Fibroblast of lung (primary cell): ENCODE measurements around the gene CBFA2T2. TPM values are rescaled to one million over a fixed set of nuclear protein-coding genes. Genes with fewer than 3 reads are reported as not detected.

ENCODE experiments used
- DNase-seq, 2 donors: peaks; one replicate each; pipeline versions ENCODE4 v3.0.0 to v3.0.0-alpha.2; 2010; ENCODE audit warnings: low read depth in 2 of 2
- H2AFZ ChIP-seq: 2 replicates; pipeline ENCODE4 v1.5.1; 2012; ENCODE audit warnings: low read length, control low read depth, inconsistent platforms
- H3K27ac ChIP-seq: 2 replicates; pipeline ENCODE4 v1.5.1; 2011; ENCODE audit warnings: low read length, control low read depth; ENCODE audit not compliant: insufficient read depth
- H3K27me3 ChIP-seq: 2 replicates; pipeline ENCODE4 v1.5.1; 2011; ENCODE audit warnings: mild to moderate bottlenecking, low read length; ENCODE audit not compliant: control insufficient read depth, insufficient read depth
- H3K36me3 ChIP-seq: 2 replicates; pipeline ENCODE4 v1.5.1; 2011; ENCODE audit warnings: low read length; ENCODE audit not compliant: control insufficient read depth, insufficient read depth
- H3K4me1 ChIP-seq: 2 replicates; pipeline ENCODE4 v1.5.1; 2011; ENCODE audit warnings: low read length; ENCODE audit not compliant: control insufficient read depth, insufficient read depth; ENCODE audit errors: extremely low read depth
- H3K4me2 ChIP-seq: 2 replicates; pipeline ENCODE4 v1.5.1; 2011; ENCODE audit warnings: low read length, control low read depth; ENCODE audit not compliant: insufficient read depth; ENCODE audit errors: extremely low read depth
- H3K4me3 ChIP-seq, 4 experiments: fragments of 200-600 bp in 1 of 4; sonication (generic) in 1 of 4; replicated peaks in 1 of 4; 2 replicates each; pipeline ENCODE4 v1.5.1; 2011 to 2016; ENCODE audit warnings: low read length in 4 of 4, low read depth in 3 of 4, mild to moderate bottlenecking in 3 of 4, control low read depth in 2 of 4, inconsistent platforms in 1 of 4, mixed read lengths in 1 of 4; ENCODE audit not compliant: insufficient read depth in 1 of 4; ENCODE audit errors: control extremely low read depth in 1 of 4
- H3K79me2 ChIP-seq: 2 replicates; pipeline ENCODE4 v1.5.1; 2012; ENCODE audit warnings: mild to moderate bottlenecking, low read length, inconsistent platforms; ENCODE audit not compliant: control insufficient read depth, insufficient read depth
- H3K9ac ChIP-seq: 2 replicates; pipeline ENCODE4 v1.5.1; 2011; ENCODE audit warnings: mild to moderate bottlenecking, low read length, control low read depth; ENCODE audit not compliant: insufficient read depth
- H3K9me3 ChIP-seq: 2 replicates; pipeline ENCODE4 v1.5.1; 2012; ENCODE audit warnings: low read depth, low read length; ENCODE audit not compliant: control insufficient read depth, insufficient read depth
- H4K20me1 ChIP-seq: 2 replicates; pipeline ENCODE4 v1.5.1; 2011; ENCODE audit warnings: low read length; ENCODE audit not compliant: control insufficient read depth, insufficient read depth; ENCODE audit errors: extremely low read depth
- CTCF ChIP-seq, 2 donors: IDR thresholded peaks in 1 of 2; conservative IDR thresholded peaks in 1 of 2; 1 replicate in 1 of 2; 2 replicates in 1 of 2; pipeline ENCODE4 v1.5.1; 2011 to 2012; ENCODE audit warnings: low read length in 2 of 2, control low read depth in 1 of 2, inconsistent platforms in 1 of 2, low read depth in 1 of 2, mild to moderate bottlenecking in 1 of 2
- EZH2 ChIP-seq: IDR thresholded peaks from 2 replicates; pipeline ENCODE4 v1.5.1; 2012; ENCODE audit warnings: low read length, control low read depth, mild to moderate bottlenecking; ENCODE audit errors: missing control alignments
- polyA plus RNA-seq, 2 donors: library from polyadenylated mRNA; depleted of rRNA in 1 of 2; stranded (reverse) in 1 of 2; unstranded in 1 of 2; fragments of >200 nt; gene quantifications; 2 replicates each; pipeline ENCODE4 v1.2.1, GENCODE V29; 2011 to 2012; ENCODE audit warnings: missing spikeins in 1 of 2
- total RNA-seq: library from RNA; depleted of rRNA; stranded (reverse); fragments of >200 nt; gene quantifications from 2 replicates; pipeline ENCODE4 v1.2.1, GENCODE V29; 2014

Gene CBFA2T2
- total and polyA plus RNA-seq, 2 donors (not counting 1 experiment from before 2014, with no cell fraction given), result 5.6 to 7.3 TPM

GRCh38 chr20:33606118-33606771, 116.3 kb downstream of the CBFA2T2 start:
- no peak for DNase-seq
- Histone ChIP-seq H3K36me3 (no peaks in the 10 kb centered on the region), H4K20me1 (no peaks in the 10 kb centered on the region), H3K79me2 (no peaks in the 10 kb centered on the region), H2AFZ (no peak overlapping the region), H3K9me3 (no peaks in the 10 kb centered on the region), H3K4me3 (no peak overlapping the region), H3K27me3 (no peaks in the 10 kb centered on the region), H3K4me1 (no peaks in the 10 kb centered on the region), H3K4me2 (no peak overlapping the region), H3K27ac (no peak overlapping the region), H3K9ac (no peak overlapping the region)
- TF ChIP-seq CTCF (conservative IDR thresholded peaks at IDR 0.05 in 1 of 2, IDR thresholded peaks at IDR 0.05 in 1 of 2; ENCODE audit: low read depth in 1 of 2, low read length in 2 of 2) (no peak), EZH2 (no peak)

GRCh38 chr20:33609504-33609903, 119.6 kb downstream of the CBFA2T2 start:
- Histone ChIP-seq H3K27me3 (no peaks in the 10 kb centered on the region), H3K79me2 (no peaks in the 10 kb centered on the region), H3K4me1 (no peaks in the 10 kb centered on the region), H3K36me3 (no peaks in the 10 kb centered on the region), H3K4me3 (no peak overlapping the region), H3K27ac (no peak overlapping the region), H3K9ac (no peak overlapping the region), H4K20me1 (no peaks in the 10 kb centered on the region), H2AFZ (no peak overlapping the region), H3K9me3 (no peaks in the 10 kb centered on the region), H3K4me2 (no peak overlapping the region)
- TF ChIP-seq EZH2 (no peak), CTCF (conservative IDR thresholded peaks at IDR 0.05 in 1 of 2, IDR thresholded peaks at IDR 0.05 in 1 of 2; ENCODE audit: low read depth in 1 of 2, low read length in 2 of 2) (no peak)
- no peak for DNase-seq

GRCh38 chr20:33611106-33611505, 121.2 kb downstream of the CBFA2T2 start:
- Histone ChIP-seq H3K9ac (no peak overlapping the region), H3K4me3 (no peak overlapping the region), H3K79me2 (no peaks in the 10 kb centered on the region), H4K20me1 (no peaks in the 10 kb centered on the region), H3K4me1 (no peaks in the 10 kb centered on the region), H3K4me2 (no peak overlapping the region), H2AFZ (no peak overlapping the region), H3K27me3 (no peaks in the 10 kb centered on the region), H3K27ac (no peak overlapping the region), H3K36me3 (no peaks in the 10 kb centered on the region), H3K9me3 (no peaks in the 10 kb centered on the region)
- DNase-seq, result no peak
- TF ChIP-seq EZH2 (no peak), CTCF (conservative IDR thresholded peaks at IDR 0.05 in 1 of 2, IDR thresholded peaks at IDR 0.05 in 1 of 2; ENCODE audit: low read depth in 1 of 2, low read length in 2 of 2) (no peak)
